ENCODE measurements around the gene FMNL2.

Gene FMNL2

GRCh38 chr2:152606081-152606480, 271.1 kb downstream of the FMNL2 start:
- no peak for DNase-seq
- H3K4me3 ChIP-seq (ENCODE audit: low read depth, low read length) = no peak overlapping the region
- TF ChIP-seq CTCF (IDR thresholded peaks at IDR 0.05; ENCODE audit: low read depth, low read length) = no peak
- no peaks in the 10 kb centered on the region for H3K27me3 ChIP-seq (ENCODE audit: insufficient read depth, low read depth, severe bottlenecking)
- no peaks in the 10 kb centered on the region for H3K9me3 ChIP-seq (ENCODE audit: severe bottlenecking)
- no peak overlapping the region for H3K27ac ChIP-seq
- peaks cover 9% of the 10 kb centered on the region; the same call in 1 of the 2 replicates for H3K36me3 ChIP-seq

- no peak overlapping the region for H3K4me3 ChIP-seq (ENCODE audit: low read depth, low read length)
- TF ChIP-seq CTCF (IDR thresholded peaks at IDR 0.05; ENCODE audit: low read depth, low read length) = no peak
- no peak overlapping the region for H3K27ac ChIP-seq
- no peaks in the 10 kb centered on the region for H3K9me3 ChIP-seq (ENCODE audit: severe bottlenecking)
- H3K36me3 ChIP-seq = peaks cover 9% of the 10 kb centered on the region
- DNase-seq = no peak
- H3K27me3 ChIP-seq (ENCODE audit: insufficient read depth, low read depth, severe bottlenecking) = no peaks in the 10 kb centered on the region
Measured at GRCh38 chr2:152606941-152607340, 272.0 kb downstream of the FMNL2 start.

GRCh38 chr2:152607793-152608300, 272.9 kb downstream of the FMNL2 start:
- TF ChIP-seq CTCF (IDR thresholded peaks at IDR 0.05; ENCODE audit: low read depth, low read length) = no peak
- H3K27me3 ChIP-seq (ENCODE audit: insufficient read depth, low read depth, severe bottlenecking) = no peaks in the 10 kb centered on the region
- no peak overlapping the region for H3K4me3 ChIP-seq (ENCODE audit: low read depth, low read length)
- no peak for DNase-seq
- peaks cover 9% of the 10 kb centered on the region for H3K36me3 ChIP-seq
- no peaks in the 10 kb centered on the region for H3K9me3 ChIP-seq (ENCODE audit: severe bottlenecking)
- no peak overlapping the region for H3K27ac ChIP-seq

GRCh38 chr2:152609154-152609553, 274.2 kb downstream of the FMNL2 start:
- Histone ChIP-seq H3K27ac (no peak overlapping the region), H3K27me3 (ENCODE audit: insufficient read depth, low read depth, severe bottlenecking) (no peaks in the 10 kb centered on the region), H3K4me3 (ENCODE audit: low read depth, low read length) (no peak overlapping the region), H3K9me3 (ENCODE audit: severe bottlenecking) (no peaks in the 10 kb centered on the region), H3K36me3 (peaks cover 12% of the 10 kb centered on the region)
- no peak for TF ChIP-seq CTCF (IDR thresholded peaks at IDR 0.05; ENCODE audit: low read depth, low read length)
- no peak for DNase-seq

- Histone ChIP-seq H3K27me3 (ENCODE audit: insufficient read depth, low read depth, severe bottlenecking) (no peaks in the 10 kb centered on the region), H3K27ac (no peak overlapping the region), H3K36me3 (peaks cover 18% of the 10 kb centered on the region), H3K9me3 (ENCODE audit: severe bottlenecking) (no peaks in the 10 kb centered on the region), H3K4me3 (ENCODE audit: low read depth, low read length) (no peak overlapping the region)
- no peak for TF ChIP-seq CTCF (IDR thresholded peaks at IDR 0.05; ENCODE audit: low read depth, low read length)
- DNase-seq = no peak
Measured at GRCh38 chr2:152609699-152610098, 274.7 kb downstream of the FMNL2 start.
